ENCODE data around the gene CCDC71L. TPM values are rescaled to one million over a fixed set of nuclear protein-coding genes. Genes with fewer than 3 reads are reported as not detected.

The CCDC71L gene
- polyA plus RNA-seq, 1 donor = 4.6 TPM

Other genes starting within 250 kb of the CCDC71L start
- gene PIK3CG, start 204.1 kb upstream of the CCDC71L start, polyA plus RNA-seq (ENCODE audit: insufficient read length) = 2.8 TPM

Data from hindlimb muscle (tissue), 1 donor.